ENCODE data around the gene CST3. TPM values are rescaled to one million over a fixed set of nuclear protein-coding genes. Genes with fewer than 3 reads are reported as not detected.

CST3 gene
- total and polyA plus RNA-seq, 2 experiments from 2014 or later = 478 to 784 TPM

DNA sequence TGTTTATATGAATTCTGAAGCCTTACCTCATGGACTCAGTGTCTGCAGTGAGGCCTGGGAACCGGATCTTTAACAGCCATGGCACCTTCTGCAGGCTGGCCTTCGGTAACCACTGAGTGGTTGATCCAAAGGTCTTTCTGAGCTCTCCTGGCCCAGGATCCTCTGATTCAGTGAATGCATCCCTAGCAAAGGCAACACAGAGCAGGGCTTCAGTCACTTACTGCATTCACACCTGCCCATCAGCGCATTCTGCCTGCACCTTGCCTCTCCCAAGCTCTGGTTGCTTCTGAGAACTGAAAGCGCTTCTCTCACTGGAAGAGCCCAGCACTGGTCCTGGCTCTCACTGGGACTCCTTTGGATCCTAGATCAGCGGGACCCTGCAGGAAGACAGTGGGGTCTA, 23.6 kb downstream of the CST3 start:
- H3K9me3 ChIP-seq (ENCODE audit: low read depth) = no peaks in the 10 kb centered on the region
- H3K9ac ChIP-seq = no peak overlapping the region
- no peak overlapping the region for H2AFZ ChIP-seq
- H3K4me1 ChIP-seq (ENCODE audit: insufficient read depth) = no peaks in the 10 kb centered on the region
- no peaks in the 10 kb centered on the region for H4K20me1 ChIP-seq (ENCODE audit: insufficient read depth)
- WGBS, 2 experiments (ENCODE audit: low coverage in 1 of 2, low lambda C conversion rate in 2 of 2, missing lambda C conversion rate in 2 of 2) = 76 to 85% methylated on average over 5 of the region's 5 CpGs
- H3F3A ChIP-seq (ENCODE audit: insufficient read depth) = no peaks in the 10 kb centered on the region
- TF ChIP-seq EZH2 (IDR thresholded peaks at IDR 0.05; ENCODE audit: insufficient read depth, poor library complexity, severe bottlenecking) (no peak), EZH2phosphoT487 (IDR thresholded peaks at IDR 0.05; ENCODE audit: insufficient read depth, low read depth) (no peak)
- H3K27ac ChIP-seq = no peak overlapping the region
- no peak overlapping the region for H3K4me2 ChIP-seq (ENCODE audit: unreplicated experiment)
- H3K4me3 ChIP-seq = no peak overlapping the region
- DNase-seq = no peak
- H3K9me2 ChIP-seq (ENCODE audit: insufficient read depth) = no peaks in the 10 kb centered on the region
- in situ Hi-C loops (cut with MboI) = loop anchor here (10.0 kb wide), 1 partner anchor 169 kb away; no protein-coding TSS in a partner anchor
- H3K79me2 ChIP-seq (ENCODE audit: insufficient read depth) = no peaks in the 10 kb centered on the region
- H3K36me3 ChIP-seq (ENCODE audit: low read depth) = no peaks in the 10 kb centered on the region
- peaks cover 4% of the 10 kb centered on the region; the same call in 1 of the 2 replicates for H3K27me3 ChIP-seq (replicated peaks; ENCODE audit: insufficient read depth)

DNA sequence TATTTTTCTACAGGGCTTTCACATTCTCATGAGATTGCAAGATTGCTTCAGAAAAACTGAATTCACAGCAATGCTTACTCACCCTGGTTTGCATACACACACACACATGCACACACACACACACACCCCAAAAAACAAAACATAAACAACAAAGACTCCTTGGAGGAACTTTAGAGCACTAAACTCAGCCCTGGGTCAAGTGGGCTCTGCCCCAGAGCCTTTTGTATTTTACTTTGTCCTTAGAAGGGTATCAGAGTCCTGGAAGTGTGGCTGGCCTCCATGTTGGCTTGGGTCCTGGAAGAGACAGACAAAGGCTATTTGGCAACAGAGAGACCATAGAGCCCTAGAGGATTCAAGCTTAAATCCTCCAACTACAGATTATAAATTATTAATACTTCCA, 24.1 kb downstream of the CST3 start:
- TF ChIP-seq EZH2 (IDR thresholded peaks at IDR 0.05; ENCODE audit: insufficient read depth, poor library complexity, severe bottlenecking) (no peak), EZH2phosphoT487 (IDR thresholded peaks at IDR 0.05; ENCODE audit: insufficient read depth, low read depth) (no peak)
- Histone ChIP-seq H3K27me3 (replicated peaks; ENCODE audit: insufficient read depth) (peaks cover 3% of the 10 kb centered on the region; the same call in 1 of the 2 replicates), H3K79me2 (ENCODE audit: insufficient read depth) (no peaks in the 10 kb centered on the region), H4K20me1 (ENCODE audit: insufficient read depth) (no peaks in the 10 kb centered on the region), H3K9me2 (ENCODE audit: insufficient read depth) (no peaks in the 10 kb centered on the region), H3K9ac (no peak overlapping the region), H2AFZ (no peak overlapping the region), H3F3A (ENCODE audit: insufficient read depth) (no peaks in the 10 kb centered on the region), H3K4me3 (no peak overlapping the region), H3K27ac (no peak overlapping the region), H3K4me1 (ENCODE audit: insufficient read depth) (no peaks in the 10 kb centered on the region), H3K4me2 (ENCODE audit: unreplicated experiment) (no peak overlapping the region), H3K9me3 (ENCODE audit: low read depth) (no peaks in the 10 kb centered on the region), H3K36me3 (ENCODE audit: low read depth) (no peaks in the 10 kb centered on the region)
- DNase-seq = no peak
- in situ Hi-C loops (cut with MboI) = loop anchor here (10.0 kb wide), 1 partner anchor 169 kb away; no protein-coding TSS in a partner anchor

GRCh38 chr20:23612396-23612795, 25.4 kb downstream of the CST3 start:
- H3K4me3 ChIP-seq = no peak overlapping the region
- H3K4me2 ChIP-seq (ENCODE audit: unreplicated experiment) = no peak overlapping the region
- H3K27ac ChIP-seq = no peak overlapping the region
- no peak overlapping the region for H3K9ac ChIP-seq
- no peaks in the 10 kb centered on the region for H3K4me1 ChIP-seq (ENCODE audit: insufficient read depth)
- WGBS, 2 experiments (ENCODE audit: low coverage in 1 of 2, low lambda C conversion rate in 2 of 2, missing lambda C conversion rate in 2 of 2) = 5 to 8% methylated on average over 2 of the region's 2 CpGs
- H3K9me2 ChIP-seq (ENCODE audit: insufficient read depth) = no peaks in the 10 kb centered on the region
- H3F3A ChIP-seq (ENCODE audit: insufficient read depth) = no peaks in the 10 kb centered on the region
- TF ChIP-seq EZH2phosphoT487 (IDR thresholded peaks at IDR 0.05; ENCODE audit: insufficient read depth, low read depth) (no peak), EZH2 (IDR thresholded peaks at IDR 0.05; ENCODE audit: insufficient read depth, poor library complexity, severe bottlenecking) (no peak)
- H3K79me2 ChIP-seq (ENCODE audit: insufficient read depth) = no peaks in the 10 kb centered on the region
- H2AFZ ChIP-seq = no peak overlapping the region
- H3K27me3 ChIP-seq (replicated peaks; ENCODE audit: insufficient read depth) = no peaks in the 10 kb centered on the region
- in situ Hi-C loops (cut with MboI) = loop anchor here (10.0 kb wide), 1 partner anchor 168 kb away; no protein-coding TSS in a partner anchor
- no peaks in the 10 kb centered on the region for H3K9me3 ChIP-seq (ENCODE audit: low read depth)
- no peaks in the 10 kb centered on the region for H3K36me3 ChIP-seq (ENCODE audit: low read depth)
- DNase-seq = no peak
- H4K20me1 ChIP-seq (ENCODE audit: insufficient read depth) = no peaks in the 10 kb centered on the region

- Histone ChIP-seq H4K20me1 (ENCODE audit: insufficient read depth) (no peaks in the 10 kb centered on the region), H3K36me3 (ENCODE audit: low read depth) (no peaks in the 10 kb centered on the region), H3K4me1 (ENCODE audit: insufficient read depth) (no peaks in the 10 kb centered on the region), H3K4me3 (no peak overlapping the region), H3F3A (ENCODE audit: insufficient read depth) (no peaks in the 10 kb centered on the region), H3K9me2 (ENCODE audit: insufficient read depth) (no peaks in the 10 kb centered on the region), H3K9me3 (ENCODE audit: low read depth) (no peaks in the 10 kb centered on the region), H3K27me3 (replicated peaks; ENCODE audit: insufficient read depth) (no peaks in the 10 kb centered on the region), H3K9ac (no peak overlapping the region), H3K27ac (no peak overlapping the region), H3K79me2 (ENCODE audit: insufficient read depth) (no peaks in the 10 kb centered on the region), H2AFZ (no peak overlapping the region), H3K4me2 (ENCODE audit: unreplicated experiment) (no peak overlapping the region)
- TF ChIP-seq EZH2phosphoT487 (IDR thresholded peaks at IDR 0.05; ENCODE audit: insufficient read depth, low read depth) (no peak), EZH2 (IDR thresholded peaks at IDR 0.05; ENCODE audit: insufficient read depth, poor library complexity, severe bottlenecking) (no peak)
- no peak for DNase-seq
- 74 to 83% methylated on average over 5 of the region's 5 CpGs for WGBS, 2 experiments (ENCODE audit: low coverage in 1 of 2, low lambda C conversion rate in 2 of 2, missing lambda C conversion rate in 2 of 2)
- in situ Hi-C loops (cut with MboI) = loop anchor here (10.0 kb wide), 1 partner anchor 165 kb away; no protein-coding TSS in a partner anchor
Measured at GRCh38 chr20:23609486-23610109, 28.2 kb downstream of the CST3 start.

All from GM23248 (cell line).